Ureter (tissue), 1 donor: ENCODE measurements around the gene ZIC1. TPM values are rescaled to one million over a fixed set of nuclear protein-coding genes. Genes with fewer than 3 reads are reported as not detected.

Experiments used
- DNase-seq: peaks from one replicate; pipeline ENCODE4 v3.0.0-alpha.2; 2020; ENCODE audit warnings: low spot score
- total RNA-seq: library from RNA; stranded (reverse); gene quantifications from one replicate; pipeline ENCODE4 v1.2.4, GENCODE V29; 2023
- donor health status: DM: yes; HTN: yes; CAD: no.

ZIC1 gene
- total RNA-seq, 1 donor from 2014 or later, result not detected

DNA sequence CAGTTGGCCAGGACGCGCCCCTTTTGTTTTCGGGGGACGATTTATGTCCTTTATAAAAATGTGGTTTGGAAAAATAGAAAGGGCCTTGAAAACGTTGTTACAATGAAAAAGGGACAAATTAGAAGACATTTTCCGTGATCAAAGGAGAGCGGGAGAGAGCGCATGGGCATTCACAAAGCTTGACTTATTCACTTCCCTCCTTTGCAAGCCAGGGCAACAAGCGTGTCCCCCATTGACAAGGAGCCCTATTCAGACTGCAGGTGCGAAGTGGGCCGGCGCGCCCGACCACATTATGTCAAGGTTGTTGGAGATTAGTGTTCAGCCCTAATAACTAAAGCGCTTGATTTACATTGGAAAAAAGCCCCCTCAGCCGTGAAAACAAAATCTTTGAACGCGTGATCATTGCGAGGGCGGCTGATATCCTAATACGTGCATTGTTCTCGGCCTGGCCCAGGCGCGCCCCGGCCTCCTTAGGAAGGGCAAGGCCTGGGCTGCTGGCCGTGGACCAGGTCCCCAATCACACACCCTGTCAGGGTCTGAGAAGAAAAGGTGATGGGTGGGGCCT lies 28.7 kb upstream of the ZIC1 start:
- DNase-seq, result no peak

DNA sequence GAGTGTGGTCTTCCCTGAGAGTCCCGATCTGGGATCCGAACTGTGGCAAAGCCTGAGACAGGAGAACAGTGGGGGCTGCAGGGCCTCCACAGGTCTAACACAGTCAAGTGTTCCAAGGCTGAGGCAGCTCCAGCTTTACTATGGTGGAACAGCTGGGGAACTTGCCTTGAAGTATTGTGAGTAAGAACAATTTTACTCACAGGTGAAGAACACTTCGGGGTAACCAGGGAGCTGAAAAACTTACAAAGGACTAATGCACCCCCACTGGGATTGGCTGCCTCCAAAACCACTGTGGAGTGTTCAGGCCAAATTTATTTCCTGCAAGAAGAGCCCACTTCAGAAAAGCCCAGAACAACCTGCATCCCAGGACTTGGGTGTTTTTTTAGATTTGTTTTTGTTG lies 28.2 kb upstream of the ZIC1 start:
- no peak for DNase-seq

DNA sequence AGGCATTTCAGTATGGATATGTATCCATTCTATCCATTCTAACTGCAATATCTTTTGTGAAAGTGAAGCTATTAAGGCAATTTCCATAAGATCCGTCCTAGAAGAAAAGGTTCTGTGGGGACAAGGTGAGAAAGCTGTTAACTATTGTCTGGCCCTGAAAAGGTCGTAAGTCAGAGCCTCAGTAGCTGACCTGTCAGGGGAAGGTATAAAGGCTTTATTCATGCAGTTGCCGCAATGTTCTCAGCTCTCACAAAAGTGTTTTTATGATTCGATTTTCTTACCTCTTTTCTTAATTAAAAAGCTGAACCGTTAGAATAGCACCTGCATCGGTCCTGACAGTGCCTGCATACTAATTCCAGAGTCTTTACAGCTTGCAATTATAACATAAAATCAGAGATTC lies 27.6 kb upstream of the ZIC1 start:
- DNase-seq, result no peak

DNA sequence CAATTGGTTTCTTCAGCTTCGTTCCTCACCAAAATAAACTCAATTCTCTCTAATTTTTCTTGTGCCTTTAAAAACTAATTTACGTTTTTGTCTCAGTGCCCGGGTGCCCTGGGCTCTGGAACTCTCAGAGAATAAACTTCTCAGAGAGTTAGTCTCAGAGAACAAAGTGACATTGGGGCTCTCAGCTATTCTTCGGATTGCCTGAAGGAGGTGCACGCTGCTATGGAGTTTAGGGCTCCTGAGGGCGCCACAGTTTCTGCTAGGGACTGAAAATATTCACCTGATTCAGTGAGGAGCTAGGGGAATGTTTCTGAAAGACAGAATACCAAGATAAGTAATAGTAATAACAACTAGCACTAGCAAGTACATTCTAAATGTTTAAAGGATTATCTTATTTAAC lies 25.5 kb upstream of the ZIC1 start:
- DNase-seq, result no peak

DNA sequence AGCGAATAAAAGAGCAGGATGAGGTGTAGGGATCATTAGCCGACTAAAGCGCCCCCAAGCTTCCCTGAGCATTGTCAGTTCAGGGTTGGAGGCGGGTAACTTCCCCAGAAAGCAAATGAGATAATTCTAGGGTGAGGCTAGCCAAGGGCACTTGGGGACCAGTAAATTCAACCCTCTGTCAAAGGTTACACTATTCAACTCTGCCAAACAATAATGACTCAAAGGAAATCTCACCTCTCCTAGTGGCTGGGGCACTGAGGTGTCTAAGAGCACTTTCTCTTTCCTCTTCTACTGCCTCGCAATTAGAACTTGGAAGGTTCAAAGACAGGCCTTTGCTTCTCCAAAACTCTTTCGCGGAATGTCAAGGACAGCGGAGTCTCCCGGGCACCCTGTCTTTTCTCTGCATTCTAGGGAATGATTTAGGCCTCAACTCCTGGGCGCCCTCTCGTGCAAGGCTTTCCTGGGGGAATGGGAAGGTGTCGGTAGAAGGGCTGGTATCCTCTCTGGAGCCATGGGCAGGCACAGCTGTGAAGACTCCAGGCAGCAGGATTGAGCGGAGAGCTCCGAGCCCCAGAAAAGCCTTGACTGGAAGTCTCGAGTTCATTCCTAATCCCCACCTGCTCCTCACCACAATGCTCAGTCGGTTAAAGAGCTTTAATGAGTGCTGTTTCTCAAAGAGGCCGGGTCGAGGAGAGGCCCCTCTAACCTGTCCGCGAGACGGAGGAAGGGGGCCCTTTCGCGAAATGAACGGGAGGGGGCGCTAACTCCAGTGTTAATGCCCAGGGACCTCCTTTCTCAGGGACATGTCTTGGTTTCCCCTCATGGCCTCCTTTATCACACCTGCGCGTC lies 24.7 kb upstream of the ZIC1 start:
- no peak for DNase-seq

DNA sequence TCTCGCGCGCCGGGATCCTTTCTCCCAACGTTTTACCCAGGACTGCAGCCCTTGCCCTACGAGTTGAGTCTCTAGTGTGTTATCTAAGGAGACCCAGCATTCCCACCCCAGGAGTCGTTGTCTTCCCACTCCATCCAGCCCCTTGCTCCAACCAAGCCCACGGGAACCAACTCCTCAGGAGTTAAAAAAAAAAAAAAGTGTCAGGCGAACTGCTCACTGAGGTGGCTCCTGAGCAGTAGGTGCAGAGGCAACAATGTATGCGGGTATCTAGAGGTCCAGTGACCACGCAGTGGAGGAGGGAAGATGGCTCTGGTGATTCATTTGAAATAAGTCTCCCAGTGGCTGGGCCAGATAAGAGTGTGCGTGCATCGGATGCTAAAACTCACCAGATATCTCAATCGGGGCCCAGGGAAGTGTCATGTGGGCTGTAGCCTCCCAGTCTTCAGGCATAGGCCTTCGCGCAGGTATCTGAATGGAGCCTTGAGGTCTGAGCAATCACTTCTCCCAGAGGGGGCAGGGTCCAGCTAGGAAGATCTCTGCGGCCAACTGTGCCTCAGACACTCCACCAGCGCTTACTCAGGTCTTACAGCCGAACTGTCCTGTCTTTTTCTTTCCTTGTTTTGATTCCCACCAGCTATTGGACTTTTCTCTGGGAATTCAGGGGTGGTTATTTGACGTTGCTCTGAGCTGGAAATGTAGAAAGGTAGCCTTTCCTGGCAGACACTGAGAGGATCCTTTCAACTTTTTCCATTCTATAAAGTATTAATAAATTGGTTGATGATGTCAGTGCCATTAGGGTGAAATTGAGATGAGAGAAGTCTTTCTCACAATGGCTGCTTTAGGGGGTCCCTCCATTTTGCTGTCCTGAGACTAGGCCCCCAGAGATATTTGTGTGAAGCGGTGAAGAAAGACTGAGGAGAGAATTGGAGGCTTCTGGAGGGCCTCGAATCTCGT lies 23.8 kb upstream of the ZIC1 start:
- DNase-seq, result no peak

DNA sequence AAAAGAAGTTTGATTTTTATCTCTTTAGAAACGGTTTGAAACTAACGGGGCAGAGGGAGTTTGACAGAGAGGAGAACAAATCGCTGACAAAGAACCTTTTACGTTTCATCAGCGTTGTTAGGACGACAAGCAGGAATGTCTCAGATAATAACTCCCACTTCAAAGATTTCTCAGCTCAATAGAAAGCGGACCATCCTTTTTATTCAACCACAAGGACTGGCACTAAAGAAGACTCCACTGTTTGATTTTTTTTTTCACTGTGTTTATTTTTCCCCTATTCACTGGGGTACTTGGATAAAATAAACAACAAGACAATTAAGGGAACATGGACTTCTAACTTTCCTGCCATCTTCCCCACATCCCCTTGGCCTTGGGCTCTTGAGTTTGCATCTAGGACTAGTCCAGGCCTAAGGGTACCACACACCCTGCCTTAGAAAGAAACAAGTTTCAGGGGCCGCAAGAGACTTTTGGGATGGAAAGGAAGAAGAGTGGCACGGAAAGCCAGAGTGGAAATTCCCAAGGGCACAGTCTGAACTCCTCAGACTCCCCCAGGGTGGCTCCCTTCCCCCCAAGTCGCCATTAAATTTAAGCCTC lies 21.8 kb upstream of the ZIC1 start:
- DNase-seq, result no peak

DNA sequence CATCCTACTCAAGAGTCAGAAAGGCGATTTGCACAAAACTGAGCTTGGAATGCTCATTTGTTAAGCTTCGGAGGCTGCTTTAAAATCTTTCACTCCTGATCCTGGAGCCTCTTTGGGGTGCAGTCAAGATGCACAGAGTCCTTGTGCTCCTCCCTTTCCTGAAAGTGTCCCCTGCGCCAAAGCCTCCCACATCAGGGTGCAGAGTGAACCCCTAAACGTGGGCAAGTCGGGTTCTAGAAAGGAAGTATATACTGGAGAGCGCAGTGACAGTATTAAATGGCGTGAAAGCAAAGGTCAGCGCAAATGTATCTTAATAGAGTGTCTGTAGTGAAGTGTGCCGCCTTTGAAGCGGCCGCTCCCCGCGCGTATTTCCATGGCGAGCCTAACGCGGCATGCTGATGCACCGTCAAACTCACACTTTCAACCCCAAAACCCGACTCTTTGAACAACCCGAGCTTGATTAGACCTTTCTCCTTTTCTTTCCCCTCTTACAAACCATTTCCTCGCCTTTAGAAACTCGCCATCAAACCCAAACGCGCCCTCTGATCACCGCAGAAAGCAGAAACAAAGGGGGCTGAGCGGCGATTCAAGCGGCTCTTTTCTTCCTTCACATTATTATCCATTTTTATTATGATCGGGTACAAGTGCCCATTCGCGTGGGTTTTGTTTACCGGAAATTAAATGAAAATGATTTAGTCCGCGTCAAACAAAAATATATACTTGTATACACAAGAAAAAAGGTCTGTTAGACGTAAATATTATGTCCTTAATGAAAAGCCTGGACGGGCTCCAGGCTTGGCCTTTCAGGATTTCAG lies 21.1 kb upstream of the ZIC1 start:
- no peak for DNase-seq

DNA sequence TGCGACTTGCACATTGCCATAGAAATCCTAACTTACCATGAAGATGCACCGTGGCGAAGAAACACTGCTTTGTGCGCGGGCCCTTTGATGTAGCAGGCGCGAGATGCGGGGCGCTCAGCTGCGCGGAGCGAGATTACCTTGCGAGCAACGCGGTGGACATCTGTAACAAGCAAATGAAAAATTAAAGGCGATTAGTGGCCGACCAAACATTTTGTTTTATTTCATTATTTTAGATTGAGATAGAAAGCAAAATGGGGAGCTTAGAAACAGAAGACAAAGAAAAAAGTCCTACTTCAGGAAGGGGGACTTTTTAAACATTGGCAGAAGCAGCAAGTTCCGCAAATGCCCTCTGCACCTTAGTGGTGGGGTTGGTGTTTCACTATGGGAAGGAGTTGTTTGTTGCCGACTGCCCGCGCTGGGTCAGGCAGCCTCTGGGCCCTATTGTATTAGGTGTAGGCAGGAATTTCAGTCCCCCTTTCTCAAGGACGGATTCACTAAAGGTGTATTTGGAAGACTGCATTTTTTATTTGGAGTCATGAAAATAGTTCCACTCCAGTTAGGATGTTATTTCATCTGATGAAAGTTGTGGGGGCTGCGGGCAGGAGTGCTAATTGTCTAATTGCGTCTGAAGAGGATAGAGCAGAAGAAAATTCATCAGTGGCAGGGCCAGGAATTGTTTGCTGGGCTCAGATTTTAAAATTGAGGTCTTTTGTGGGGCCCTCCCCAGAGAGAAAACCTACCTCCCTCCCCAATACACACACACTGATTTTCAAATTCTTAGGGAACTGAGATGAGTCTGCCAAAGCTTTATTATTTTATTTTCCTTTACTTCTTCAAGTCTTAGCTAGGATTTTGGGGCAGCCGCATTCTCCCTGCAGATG lies 20.2 kb upstream of the ZIC1 start:
- no peak for DNase-seq

DNA sequence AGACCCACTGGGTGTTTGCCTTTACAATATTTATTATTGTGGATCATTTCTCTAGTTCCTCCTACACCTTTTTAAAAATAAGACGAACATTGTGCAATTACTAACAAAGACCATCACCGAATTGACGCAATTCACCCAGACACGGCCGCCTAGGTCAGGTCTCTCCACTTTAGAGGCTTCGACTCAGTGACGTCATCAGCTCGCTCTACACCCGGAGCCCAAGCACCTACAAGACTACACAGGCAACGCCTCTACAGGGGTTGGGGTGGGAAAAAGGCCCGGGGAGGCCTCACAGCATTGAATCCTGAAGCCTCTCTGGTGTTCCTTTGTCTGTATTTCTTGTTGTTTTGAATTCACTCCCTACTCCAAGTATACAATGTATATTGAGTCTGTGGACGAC lies 19.4 kb upstream of the ZIC1 start:
- DNase-seq, result no peak

DNA sequence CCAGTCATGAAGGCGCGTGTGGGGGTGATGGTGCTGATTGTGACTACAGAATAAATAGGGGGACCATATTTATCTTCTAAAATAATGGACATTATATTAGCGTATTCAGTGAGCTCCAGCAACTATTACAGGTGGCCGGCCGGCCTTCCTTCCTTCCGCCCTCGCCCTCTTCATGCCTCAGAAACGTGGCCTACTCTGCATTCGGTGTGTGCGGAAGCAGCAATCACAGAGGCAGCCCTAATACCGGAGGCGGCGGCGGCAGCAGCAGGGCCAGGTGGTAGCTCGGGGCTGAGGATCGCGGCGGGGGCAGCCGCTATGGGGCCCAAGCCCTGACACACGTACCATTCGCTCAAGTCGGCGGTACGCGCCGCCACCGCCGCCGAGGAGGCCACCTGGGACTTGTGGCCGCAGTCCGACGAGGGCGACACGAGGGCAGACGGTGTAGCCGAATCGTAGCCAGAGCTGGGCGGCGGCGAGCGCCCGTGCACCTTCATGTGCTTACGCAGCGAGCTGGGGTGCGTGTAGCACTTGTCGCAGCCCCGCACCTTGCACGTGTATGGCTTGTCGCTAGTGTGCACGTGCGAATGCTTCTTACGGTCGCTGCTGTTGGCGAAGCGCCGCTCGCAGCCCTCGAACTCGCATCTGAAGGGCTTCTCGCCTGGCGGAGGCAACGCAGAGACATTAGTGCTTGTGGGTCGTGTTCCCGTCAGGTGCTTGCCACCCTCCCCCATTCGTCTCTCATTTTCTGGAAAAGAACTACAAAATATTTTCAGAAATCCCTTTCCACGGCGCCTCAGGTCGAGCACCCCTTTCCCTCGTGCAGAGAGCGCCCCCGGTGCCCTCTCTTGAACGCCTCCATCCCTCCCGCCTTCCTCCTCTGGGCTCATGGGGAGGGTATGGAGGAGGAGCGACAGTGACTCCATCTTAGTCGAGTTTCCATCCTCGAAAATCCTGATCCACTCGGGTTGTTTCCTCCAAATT lies 18.3 kb upstream of the ZIC1 start:
- no peak for DNase-seq

DNA sequence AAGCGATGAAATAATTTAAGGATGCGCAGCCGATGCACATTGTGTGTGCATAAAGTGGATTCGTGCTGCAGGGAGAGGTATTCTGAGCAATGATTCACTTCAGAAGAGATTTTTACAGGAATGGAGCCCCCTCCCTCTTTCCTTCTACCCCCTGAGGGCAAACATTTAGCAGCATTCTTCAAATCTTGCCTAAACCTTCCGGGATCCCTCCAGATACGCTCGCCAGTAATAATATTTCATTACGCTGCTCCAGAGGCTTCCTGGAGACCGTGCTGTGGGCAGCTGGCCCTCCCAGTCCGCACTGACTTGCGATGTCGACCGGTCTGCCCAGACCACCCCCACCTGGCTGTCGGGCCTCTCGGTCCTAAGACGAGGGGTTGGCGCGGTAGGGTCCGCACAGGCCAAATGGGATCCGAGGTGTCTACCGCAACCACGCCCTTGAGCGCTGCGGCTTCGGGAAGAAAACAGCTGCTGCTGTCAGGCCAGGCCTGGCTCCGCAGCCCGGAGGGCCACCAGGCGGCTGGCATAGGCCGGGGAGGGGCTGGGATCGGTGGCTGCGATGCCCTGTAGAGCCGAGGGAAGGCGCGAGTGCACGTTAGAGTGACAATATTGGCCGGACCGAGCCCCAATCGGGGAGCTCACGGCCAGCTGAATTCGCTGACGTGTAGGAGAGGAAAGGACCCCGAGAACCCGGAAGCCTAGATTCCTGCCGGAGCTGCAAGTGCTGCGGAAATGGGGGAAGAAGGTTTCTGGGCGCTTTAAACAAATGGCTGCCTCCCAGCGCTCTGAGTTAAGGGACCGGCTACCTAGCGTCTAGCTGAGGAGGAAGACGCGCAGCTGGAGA lies 17.2 kb upstream of the ZIC1 start:
- DNase-seq, result no peak

DNA sequence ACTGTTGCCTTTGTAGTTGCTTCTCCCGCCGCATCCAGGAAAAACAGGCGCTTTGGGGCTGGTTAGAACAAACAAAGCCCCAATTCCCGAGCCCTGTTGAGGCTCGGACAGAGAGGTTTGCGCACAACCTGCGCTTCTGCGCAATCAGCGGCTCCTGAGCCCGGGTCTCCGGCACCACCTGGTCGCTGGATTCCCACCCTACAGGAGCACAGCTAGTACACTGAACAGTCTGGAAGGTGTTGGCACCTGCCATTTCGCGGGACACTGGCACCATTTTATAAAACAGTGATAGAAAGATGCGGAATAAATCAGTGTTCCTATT lies 16.6 kb upstream of the ZIC1 start:
- no peak for DNase-seq

DNA sequence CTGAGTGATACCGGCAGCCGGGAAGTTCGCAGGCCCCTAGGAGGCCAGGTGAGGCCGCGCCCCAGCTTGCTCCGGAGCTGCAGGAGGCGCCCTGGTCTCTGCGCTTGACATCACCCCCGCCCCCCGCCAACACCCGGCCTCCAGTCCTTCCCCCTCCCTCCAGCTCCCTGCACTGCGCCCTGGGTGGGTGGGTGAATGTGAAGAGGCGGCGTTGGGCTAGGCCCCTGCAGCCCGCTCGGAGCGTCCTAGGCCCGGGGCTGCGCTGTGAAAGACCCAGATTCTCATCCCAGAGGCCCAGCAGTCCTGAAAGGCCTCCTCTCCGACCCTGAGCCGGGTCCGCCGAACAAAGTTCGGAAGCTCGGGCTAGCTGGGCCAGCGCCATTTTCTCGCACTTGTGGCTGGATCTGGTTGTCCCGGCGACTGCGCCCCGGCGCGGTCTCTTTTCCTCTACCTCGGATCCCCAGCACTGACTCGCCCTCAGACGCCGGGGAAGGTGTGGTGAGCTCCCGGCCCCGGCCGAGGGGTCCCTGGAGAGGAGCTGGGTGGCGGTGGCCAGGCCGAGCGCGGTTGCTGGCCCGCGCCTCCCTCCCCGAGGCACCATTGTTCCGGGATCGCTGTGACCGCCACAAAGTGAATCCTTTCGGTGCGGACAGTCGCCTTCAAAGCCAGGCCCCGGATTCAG lies 15.8 kb upstream of the ZIC1 start:
- DNase-seq, result no peak

DNA sequence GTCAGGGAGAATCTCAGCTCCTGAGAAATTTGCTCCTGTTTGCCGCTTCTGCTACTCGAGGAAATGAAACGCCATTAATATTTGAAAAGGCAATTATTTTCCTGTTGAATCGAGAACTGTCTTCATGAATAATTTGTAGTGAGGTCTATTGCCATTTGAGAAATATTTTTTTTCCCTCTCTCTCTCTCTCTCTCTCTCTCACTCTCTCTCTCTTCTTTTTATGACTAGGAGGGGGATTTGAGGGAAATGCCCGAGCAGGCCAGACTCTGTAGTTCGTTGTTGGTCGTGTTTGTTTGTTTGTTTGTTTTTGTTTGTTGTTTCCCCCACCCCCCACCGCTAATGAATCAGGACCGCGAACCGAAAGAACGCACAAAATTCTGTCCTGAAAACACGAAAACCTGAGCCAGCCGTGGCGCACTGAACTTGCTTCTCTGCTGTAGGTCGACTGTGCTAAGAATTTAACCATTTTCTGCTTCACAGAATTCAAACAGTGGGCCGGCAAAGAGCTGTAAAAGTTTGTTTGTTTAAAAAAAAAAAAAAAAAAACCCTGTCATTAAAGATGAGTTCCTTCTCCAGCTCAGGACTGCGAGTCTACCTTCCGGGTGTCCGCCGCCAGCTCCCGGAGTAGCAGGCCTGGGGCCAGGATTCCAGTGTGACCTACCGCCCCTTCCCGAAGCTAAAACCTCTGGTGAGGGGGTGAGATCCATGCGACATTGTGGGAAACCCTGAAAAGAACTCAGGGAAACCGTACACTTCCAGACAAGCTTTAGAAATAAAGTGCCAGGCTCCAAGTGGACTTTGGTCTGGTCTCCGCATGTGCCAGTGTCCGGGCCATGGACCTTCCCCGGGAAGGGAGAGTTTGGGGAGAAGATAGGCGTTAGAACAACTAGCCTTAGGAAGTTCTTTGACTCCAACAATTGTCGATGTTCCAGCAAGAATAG lies 15.0 kb upstream of the ZIC1 start:
- DNase-seq, result no peak

DNA sequence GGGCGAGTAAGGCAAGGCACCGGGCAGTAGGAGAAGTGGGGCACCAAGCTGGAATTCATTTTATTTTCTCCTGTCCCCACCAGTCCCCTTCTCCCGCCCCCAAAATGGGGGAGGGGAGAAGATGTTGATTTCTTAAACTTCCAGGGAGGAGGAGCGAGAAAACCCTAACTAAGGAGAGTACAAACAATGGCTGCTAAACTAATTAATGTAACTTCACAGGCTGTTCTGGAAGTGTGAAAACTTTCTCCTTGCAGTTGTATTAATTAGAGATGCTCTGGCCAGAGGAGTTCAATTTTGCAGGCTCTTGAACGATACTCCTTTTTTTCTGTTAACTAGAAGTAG lies 14.3 kb upstream of the ZIC1 start:
- DNase-seq, result no peak
